Measurements from ENCODE around the gene SEC16A. TPM values are rescaled to one million over a fixed set of nuclear protein-coding genes. Genes with fewer than 3 reads are reported as not detected.

Gene SEC16A
- total RNA-seq, 1 experiment from 2014 or later, result 85.8 TPM

- TF ChIP-seq, protein P1, sequence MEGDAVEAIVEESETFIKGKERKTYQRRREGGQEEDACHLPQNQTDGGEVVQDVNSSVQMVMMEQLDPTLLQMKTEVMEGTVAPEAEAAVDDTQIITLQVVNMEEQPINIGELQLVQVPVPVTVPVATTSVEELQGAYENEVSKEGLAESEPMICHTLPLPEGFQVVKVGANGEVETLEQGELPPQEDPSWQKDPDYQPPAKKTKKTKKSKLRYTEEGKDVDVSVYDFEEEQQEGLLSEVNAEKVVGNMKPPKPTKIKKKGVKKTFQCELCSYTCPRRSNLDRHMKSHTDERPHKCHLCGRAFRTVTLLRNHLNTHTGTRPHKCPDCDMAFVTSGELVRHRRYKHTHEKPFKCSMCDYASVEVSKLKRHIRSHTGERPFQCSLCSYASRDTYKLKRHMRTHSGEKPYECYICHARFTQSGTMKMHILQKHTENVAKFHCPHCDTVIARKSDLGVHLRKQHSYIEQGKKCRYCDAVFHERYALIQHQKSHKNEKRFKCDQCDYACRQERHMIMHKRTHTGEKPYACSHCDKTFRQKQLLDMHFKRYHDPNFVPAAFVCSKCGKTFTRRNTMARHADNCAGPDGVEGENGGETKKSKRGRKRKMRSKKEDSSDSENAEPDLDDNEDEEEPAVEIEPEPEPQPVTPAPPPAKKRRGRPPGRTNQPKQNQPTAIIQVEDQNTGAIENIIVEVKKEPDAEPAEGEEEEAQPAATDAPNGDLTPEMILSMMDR (IDR thresholded peaks at IDR 0.05; ENCODE audit: unreplicated experiment), result no peak
- Mint-ChIP-seq H3K27ac (ENCODE audit: low read depth, unreplicated experiment) (no peak overlapping the region), H3K27me3 (ENCODE audit: insufficient read depth, unreplicated experiment) (no peaks in the 10 kb centered on the region), H3K36me3 (ENCODE audit: insufficient read depth, unreplicated experiment) (peaks cover 97% of the 10 kb centered on the region), H3K4me3 (ENCODE audit: unreplicated experiment) (no peak overlapping the region), H3K9me3 (ENCODE audit: unreplicated experiment) (no peaks in the 10 kb centered on the region), H3K4me1 (ENCODE audit: insufficient read depth, unreplicated experiment) (no peaks in the 10 kb centered on the region)
- BruUV-seq (replicated peaks), result no TSS peak
- CTCF ChIA-PET, result no interaction called here
- no peak for DNase-seq (ENCODE audit: unreplicated experiment)
- POLR2A ChIA-PET, result no interaction called here
- intact Hi-C loops (cut with micrococcal nuclease), result no loop called here
Observed at GRCh38 chr9:136462664-136463063, 20.2 kb downstream of the SEC16A start.

GRCh38 chr9:136460772-136461325 is 22.0 kb downstream of the SEC16A start:
- no peaks in the 10 kb centered on the region for H3K27me3 Mint-ChIP-seq (ENCODE audit: insufficient read depth, unreplicated experiment)
- no peaks in the 10 kb centered on the region for H3K9me3 Mint-ChIP-seq (ENCODE audit: unreplicated experiment)
- ChIA-PET CTCF (interaction anchor here (0.6 to 2.1 kb wide), 8 partner anchors 19 to 636 kb away, joined by 3 to 5 read pairs (median 3); partner anchors contain the start of gene INPP5E), POLR2A (interaction anchor here (1.5 kb wide), 1 partner anchor 14 kb away, joined by 4 read pairs; no protein-coding TSS in a partner anchor)
- no peak overlapping the region for H3K4me3 Mint-ChIP-seq (ENCODE audit: unreplicated experiment)
- H3K27ac Mint-ChIP-seq (ENCODE audit: low read depth, unreplicated experiment), result no peak overlapping the region
- BruUV-seq (replicated peaks), result no TSS peak
- H3K4me1 Mint-ChIP-seq (ENCODE audit: insufficient read depth, unreplicated experiment), result no peaks in the 10 kb centered on the region
- peaks cover 97% of the 10 kb centered on the region for H3K36me3 Mint-ChIP-seq (ENCODE audit: insufficient read depth, unreplicated experiment)
- TF ChIP-seq, protein P1 (IDR thresholded peaks at IDR 0.05; ENCODE audit: unreplicated experiment), result no peak
- intact Hi-C loops (cut with micrococcal nuclease), result no loop called here
- no peak for DNase-seq (ENCODE audit: unreplicated experiment)

GRCh38 chr9:136459425-136459824 is 23.4 kb downstream of the SEC16A start:
- intact Hi-C loops (cut with micrococcal nuclease), result no loop called here
- H3K36me3 Mint-ChIP-seq (ENCODE audit: insufficient read depth, unreplicated experiment), result peaks cover 95% of the 10 kb centered on the region
- H3K4me1 Mint-ChIP-seq (ENCODE audit: insufficient read depth, unreplicated experiment), result no peaks in the 10 kb centered on the region
- POLR2A ChIA-PET, result interaction anchor here (0.5 kb wide), 1 partner anchor 471 kb away, joined by 3 read pairs; no protein-coding TSS in a partner anchor
- BruUV-seq (replicated peaks), result no TSS peak
- no peaks in the 10 kb centered on the region for H3K9me3 Mint-ChIP-seq (ENCODE audit: unreplicated experiment)
- CTCF ChIA-PET, result interaction anchor here (1.0 to 1.4 kb wide), 3 partner anchors 16 to 266 kb away, joined by 3 read pairs; no protein-coding TSS in a partner anchor
- H3K27me3 Mint-ChIP-seq (ENCODE audit: insufficient read depth, unreplicated experiment), result no peaks in the 10 kb centered on the region
- no peak overlapping the region for H3K4me3 Mint-ChIP-seq (ENCODE audit: unreplicated experiment)
- TF ChIP-seq, protein P1 (IDR thresholded peaks at IDR 0.05; ENCODE audit: unreplicated experiment), result no peak
- no peak overlapping the region for H3K27ac Mint-ChIP-seq (ENCODE audit: low read depth, unreplicated experiment)
- no peak for DNase-seq (ENCODE audit: unreplicated experiment)

DNA sequence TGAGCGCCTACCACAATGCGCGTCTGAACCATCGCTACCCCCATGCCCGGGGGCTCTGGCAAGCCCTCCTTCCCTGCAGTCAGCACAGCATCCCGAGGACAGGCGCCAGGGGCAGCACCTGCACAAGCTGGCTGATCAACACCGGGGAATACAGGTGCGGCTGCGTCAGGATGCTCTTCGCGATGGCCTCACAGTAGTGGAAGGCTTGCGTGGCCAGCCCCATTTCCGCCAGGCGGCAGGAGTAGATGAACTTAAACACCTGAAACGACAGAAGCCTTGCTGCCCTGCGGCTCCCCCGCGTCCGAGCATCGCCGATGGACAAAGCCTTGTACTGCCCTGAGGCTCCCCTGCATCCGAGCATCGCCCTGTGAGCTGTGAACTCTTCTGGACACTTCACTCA is 25.5 kb downstream of the SEC16A start:
- no peak for DNase-seq (ENCODE audit: unreplicated experiment)
- intact Hi-C loops (cut with micrococcal nuclease), result no loop called here
- Mint-ChIP-seq H3K4me3 (ENCODE audit: unreplicated experiment) (no peak overlapping the region), H3K27ac (ENCODE audit: low read depth, unreplicated experiment) (no peak overlapping the region), H3K36me3 (ENCODE audit: insufficient read depth, unreplicated experiment) (peaks cover 97% of the 10 kb centered on the region), H3K27me3 (ENCODE audit: insufficient read depth, unreplicated experiment) (no peaks in the 10 kb centered on the region), H3K4me1 (ENCODE audit: insufficient read depth, unreplicated experiment) (no peaks in the 10 kb centered on the region), H3K9me3 (ENCODE audit: unreplicated experiment) (no peaks in the 10 kb centered on the region)
- TF ChIP-seq, protein P1 (IDR thresholded peaks at IDR 0.05; ENCODE audit: unreplicated experiment), result no peak
- ChIA-PET POLR2A (interaction anchor here (1.5 kb wide), 1 partner anchor 12 kb away, joined by 3 read pairs; no protein-coding TSS in a partner anchor), CTCF (no interaction called here)
- no TSS peak for BruUV-seq (replicated peaks)
